UCSD-AML1 (cell line): ENCODE results near the gene NCAPG2.

Experiments used
- DNase-seq: peaks from one replicate; lab custom pipeline; 2025; ENCODE audit not compliant: unreplicated experiment; lab: John Stamatoyannopoulos, UW

NCAPG2 gene

GRCh38 chr7:158735935-158736334, 31.3 kb upstream of the NCAPG2 start:
- no peak for DNase-seq

GRCh38 chr7:158734861-158735260, 30.3 kb upstream of the NCAPG2 start:
- no peak for DNase-seq

- no peak for DNase-seq
Measured at GRCh38 chr7:158733775-158734494, 29.3 kb upstream of the NCAPG2 start.

GRCh38 chr7:158733220-158733519, 28.6 kb upstream of the NCAPG2 start:
- no peak for DNase-seq

GRCh38 chr7:158732494-158733219, 28.1 kb upstream of the NCAPG2 start:
- no peak for DNase-seq

- DNase-seq = no peak
Measured at GRCh38 chr7:158731761-158732160, 27.2 kb upstream of the NCAPG2 start.

GRCh38 chr7:158730383-158731346, 26.1 kb upstream of the NCAPG2 start:
- DNase-seq = no peak

- DNase-seq = no peak
Measured at GRCh38 chr7:158729646-158730382, 25.2 kb upstream of the NCAPG2 start.

GRCh38 chr7:158728911-158729645, 24.5 kb upstream of the NCAPG2 start:
- DNase-seq = no peak

GRCh38 chr7:158727690-158728089, 23.1 kb upstream of the NCAPG2 start:
- no peak for DNase-seq

GRCh38 chr7:158726277-158726807, 21.7 kb upstream of the NCAPG2 start:
- DNase-seq = no peak

GRCh38 chr7:158725506-158725800, 20.8 kb upstream of the NCAPG2 start:
- no peak for DNase-seq

- DNase-seq = no peak
Measured at GRCh38 chr7:158724658-158725505, 20.3 kb upstream of the NCAPG2 start.

- DNase-seq = no peak
Measured at GRCh38 chr7:158723714-158724385, 19.2 kb upstream of the NCAPG2 start.

- no peak for DNase-seq
Measured at GRCh38 chr7:158723266-158723665, 18.7 kb upstream of the NCAPG2 start.

- DNase-seq = no peak
Measured at GRCh38 chr7:158722574-158723237, 18.1 kb upstream of the NCAPG2 start.

- no peak for DNase-seq
Measured at GRCh38 chr7:158720112-158720511, 15.5 kb upstream of the NCAPG2 start.

GRCh38 chr7:158716802-158717201, 12.2 kb upstream of the NCAPG2 start:
- DNase-seq = no peak
